Endothelial cell of umbilical vein (primary cell): Measurements from ENCODE around the gene FAM227B. TPM values are rescaled to one million over a fixed set of nuclear protein-coding genes. Genes with fewer than 3 reads are reported as not detected.

ENCODE experiments used
- BruUV-seq: library from RNA; stranded (reverse); fragments of 400-500 nt; replicated peaks from 2 replicates; lab custom pipeline; 2021; lab: Mats Ljungman, UMichigan
- CTCF ChIA-PET: fragments of 300-600, 350-600 bp; sonication (Branson Sonifier 250); formaldehyde crosslinking; loops from one replicate; lab custom pipeline; 2021; ENCODE audit warnings: antibody characterized with exemption, inconsistent platforms; lab: Charles Lee
- POLR2A ChIA-PET: fragments of 300-600, 350-600 bp; sonication (Branson Sonifier 250); formaldehyde crosslinking; loops from one replicate; lab custom pipeline; 2021; ENCODE audit warnings: antibody characterized with exemption, inconsistent platforms; lab: Charles Lee
- DNase-seq: peaks from one replicate; pipeline ENCODE4 v3.0.0-alpha.2; 2011; ENCODE audit warnings: low read depth, low spot score
- FAIRE-seq: peaks from 2 replicates; lab custom pipeline; 2011; peaks lifted over from hg19 to GRCh38; lab: Jason Lieb, UNC
- H2AFZ ChIP-seq: 2 replicates; pipeline ENCODE4 v1.6.0; 2012; ENCODE audit warnings: low read depth, low read length, control low read depth, inconsistent platforms
- H3K27ac ChIP-seq: 2 replicates; pipeline ENCODE4 v1.5.1; 2011; ENCODE audit warnings: low read depth, mild to moderate bottlenecking, control low read depth, low read length, moderate library complexity; ENCODE audit not compliant: insufficient read depth
- H3K27me3 ChIP-seq, 2 experiments: 2 replicates each; pipeline versions ENCODE4 v1.6.0 to v1.6.1; 2011; ENCODE audit warnings: low read length in 2 of 2, mixed read lengths in 1 of 2; ENCODE audit not compliant: control insufficient read depth in 2 of 2, insufficient read depth in 2 of 2
- H3K36me3 ChIP-seq, 2 experiments: 2 replicates in 1 of 2; 3 replicates in 1 of 2; pipeline ENCODE4 v1.5.1; 2011; ENCODE audit warnings: low read length in 2 of 2, mild to moderate bottlenecking in 1 of 2, moderate library complexity in 1 of 2; ENCODE audit not compliant: control insufficient read depth in 2 of 2, insufficient read depth in 2 of 2; ENCODE audit errors: extremely low read depth in 1 of 2
- H3K4me1 ChIP-seq: 3 replicates; pipeline ENCODE4 v1.5.1; 2011; ENCODE audit warnings: mild to moderate bottlenecking, low read length; ENCODE audit not compliant: control insufficient read depth, insufficient read depth; ENCODE audit errors: extremely low read depth
- H3K4me2 ChIP-seq: 2 replicates; pipeline ENCODE4 v1.6.1; 2011; ENCODE audit warnings: low read length, control low read depth, mixed read lengths; ENCODE audit not compliant: insufficient read depth
- H3K4me3 ChIP-seq, 3 experiments: fragments of 200-600 bp in 1 of 3; sonication (generic), shearing (Covaris generic) in 1 of 3; replicated peaks in 1 of 3; 2 replicates each; pipeline ENCODE4 v1.5.1; 2011 to 2016; ENCODE audit warnings: control low read depth in 3 of 3, low read length in 3 of 3, mild to moderate bottlenecking in 2 of 3, inconsistent platforms in 1 of 3, low read depth in 1 of 3, moderate library complexity in 1 of 3; ENCODE audit not compliant: insufficient read depth in 1 of 3
- H3K79me2 ChIP-seq: 2 replicates; pipeline ENCODE4 v1.6.0; 2012; ENCODE audit warnings: low read length, inconsistent platforms; ENCODE audit not compliant: control insufficient read depth, insufficient read depth
- H3K9ac ChIP-seq: replicated peaks from 2 replicates; pipeline ENCODE3; 2011; ENCODE audit warnings: low read length, control low read depth; ENCODE audit not compliant: insufficient read depth; ENCODE audit errors: extremely low read depth
- H3K9me1 ChIP-seq: replicated peaks from 3 replicates; pipeline ENCODE4 v1.6.0; 2011; ENCODE audit warnings: mild to moderate bottlenecking, low read length; ENCODE audit not compliant: control insufficient read depth, insufficient read depth; ENCODE audit errors: extremely low read depth
- H3K9me3 ChIP-seq: replicated peaks from 2 replicates; pipeline ENCODE4 v1.5.1; 2012; ENCODE audit warnings: low read length, inconsistent platforms; ENCODE audit not compliant: control insufficient read depth, insufficient read depth
- H4K20me1 ChIP-seq: replicated peaks from 2 replicates; pipeline ENCODE3; 2011; ENCODE audit warnings: mild to moderate bottlenecking, low read length; ENCODE audit not compliant: control insufficient read depth, insufficient read depth; ENCODE audit errors: extremely low read depth
- EZH2 ChIP-seq: IDR thresholded peaks from 2 replicates; pipeline ENCODE4 v1.6.1; 2012; ENCODE audit warnings: borderline replicate concordance, low read depth, mild to moderate bottlenecking, moderate library complexity, low read length, inconsistent platforms; ENCODE audit not compliant: severe bottlenecking
- FOS ChIP-seq: IDR thresholded peaks from 2 replicates; pipeline ENCODE4 v1.6.1; 2011; ENCODE audit warnings: mild to moderate bottlenecking, low read length, moderate library complexity, borderline replicate concordance; ENCODE audit not compliant: insufficient read depth
- JUN ChIP-seq: IDR thresholded peaks from 2 replicates; pipeline ENCODE4 v1.6.1; 2011; ENCODE audit warnings: borderline replicate concordance, low read depth; ENCODE audit not compliant: insufficient read length, insufficient read depth
- MYC ChIP-seq: IDR thresholded peaks from one replicate; pipeline ENCODE4 v1.6.1; 2011; ENCODE audit warnings: mild to moderate bottlenecking, low read depth, low read length
- POLR2A ChIP-seq: IDR thresholded peaks from 2 replicates; pipeline ENCODE4 v1.6.1; 2012; ENCODE audit warnings: low read depth, mild to moderate bottlenecking, control low read depth, low read length
- POLR2AphosphoS5 ChIP-seq: IDR thresholded peaks from 2 replicates; pipeline ENCODE4 v1.6.1; 2012; ENCODE audit warnings: low read depth, mild to moderate bottlenecking, control low read depth, low read length, moderate library complexity; ENCODE audit not compliant: insufficient read depth
- dilution Hi-C: fragments of 300-500 bp; cut with MboI; formaldehyde crosslinking; loops from one replicate; pipeline ENCODE4 v1.15.0; 2019; ENCODE audit warnings: low sequenced_read_pairs; ENCODE audit not compliant: extremely low pct_ligation_motif_present
- intact Hi-C: fragments of 100-400 bp; cut with micrococcal nuclease; formaldehyde crosslinking; loops from one replicate; pipeline ENCODE4 v1.10.0; 2022
- polyA plus RNA-seq, 4 experiments: library from polyadenylated mRNA; depleted of rRNA in 3 of 4; stranded (reverse) in 3 of 4; unstranded in 1 of 4; fragments of >200 nt; gene quantifications; 2 replicates each; pipeline versions ENCODE4 v1.2.1 to v1.2.3, GENCODE V29; 2011 to 2012; ENCODE audit warnings: missing spikeins in 1 of 4
- total RNA-seq: library from RNA; stranded (reverse); gene quantifications from 2 replicates; pipeline ENCODE4 v1.2.3, GENCODE V29; 2021
- TF ChIP-seq, protein P1 (sequence below), 2 donors: IDR thresholded peaks; 1 replicate in 1 of 2; 2 replicates in 1 of 2; pipeline ENCODE4 v1.5.1; 2011; ENCODE audit warnings: low read length in 2 of 2, mild to moderate bottlenecking in 2 of 2, moderate library complexity in 2 of 2, control low read depth in 1 of 2, inconsistent platforms in 1 of 2, low read depth in 1 of 2; ENCODE audit not compliant: insufficient read depth in 1 of 2; ENCODE audit errors: extremely low read depth in 1 of 2
- TF ChIP-seq, protein P2 (sequence below): IDR thresholded peaks from 2 replicates; pipeline ENCODE4 v1.6.1; 2011; ENCODE audit not compliant: insufficient read depth, insufficient read length

The FAM227B gene
- total and polyA plus RNA-seq, 2 donors (not counting 3 experiments of a cell fraction or from before 2014, with no cell fraction given), result 1.5 to 1.8 TPM

GRCh38 chr15:49460411-49460941, 160.1 kb downstream of the FAM227B start:
- ChIA-PET POLR2A (no interaction called here), CTCF (interaction anchor here (2.6 kb wide), 1 partner anchor 11 kb away, joined by 10 read pairs; no protein-coding TSS in a partner anchor)
- no peaks in the 10 kb centered on the region for H3K9me1 ChIP-seq
- H3K4me1 ChIP-seq, result no peaks in the 10 kb centered on the region
- H3K4me2 ChIP-seq, result no peak overlapping the region
- DNase-seq (no peak), FAIRE-seq (no peak)
- H3K4me3 ChIP-seq, result no peak overlapping the region
- dilution Hi-C loops, result no loop called here
- H3K79me2 ChIP-seq, result no peaks in the 10 kb centered on the region
- H3K27me3 ChIP-seq, result peaks cover 0 to 12% of the 10 kb centered on the region in 2 experiments
- BruUV-seq, result no TSS peak
- H3K9me3 ChIP-seq, result no peaks in the 10 kb centered on the region
- no peak overlapping the region for H3K9ac ChIP-seq
- no peaks in the 10 kb centered on the region for H3K36me3 ChIP-seq
- TF ChIP-seq POLR2A, result no peak
- TF ChIP-seq POLR2AphosphoS5, result no peak
- TF ChIP-seq, protein P1, sequence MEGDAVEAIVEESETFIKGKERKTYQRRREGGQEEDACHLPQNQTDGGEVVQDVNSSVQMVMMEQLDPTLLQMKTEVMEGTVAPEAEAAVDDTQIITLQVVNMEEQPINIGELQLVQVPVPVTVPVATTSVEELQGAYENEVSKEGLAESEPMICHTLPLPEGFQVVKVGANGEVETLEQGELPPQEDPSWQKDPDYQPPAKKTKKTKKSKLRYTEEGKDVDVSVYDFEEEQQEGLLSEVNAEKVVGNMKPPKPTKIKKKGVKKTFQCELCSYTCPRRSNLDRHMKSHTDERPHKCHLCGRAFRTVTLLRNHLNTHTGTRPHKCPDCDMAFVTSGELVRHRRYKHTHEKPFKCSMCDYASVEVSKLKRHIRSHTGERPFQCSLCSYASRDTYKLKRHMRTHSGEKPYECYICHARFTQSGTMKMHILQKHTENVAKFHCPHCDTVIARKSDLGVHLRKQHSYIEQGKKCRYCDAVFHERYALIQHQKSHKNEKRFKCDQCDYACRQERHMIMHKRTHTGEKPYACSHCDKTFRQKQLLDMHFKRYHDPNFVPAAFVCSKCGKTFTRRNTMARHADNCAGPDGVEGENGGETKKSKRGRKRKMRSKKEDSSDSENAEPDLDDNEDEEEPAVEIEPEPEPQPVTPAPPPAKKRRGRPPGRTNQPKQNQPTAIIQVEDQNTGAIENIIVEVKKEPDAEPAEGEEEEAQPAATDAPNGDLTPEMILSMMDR (IDR thresholded peaks at IDR 0.05; ENCODE audit: extremely low read depth in 1 of 2, insufficient read depth in 1 of 2, low read depth in 1 of 2, low read length in 2 of 2), result no peak
- TF ChIP-seq, protein P2, sequence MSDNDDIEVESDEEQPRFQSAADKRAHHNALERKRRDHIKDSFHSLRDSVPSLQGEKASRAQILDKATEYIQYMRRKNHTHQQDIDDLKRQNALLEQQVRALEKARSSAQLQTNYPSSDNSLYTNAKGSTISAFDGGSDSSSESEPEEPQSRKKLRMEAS, result no peak
- no peak for TF ChIP-seq FOS
- no peak for TF ChIP-seq MYC
- TF ChIP-seq JUN, result no peak
- TF ChIP-seq EZH2, result no peak
- H2AFZ ChIP-seq, result no peak overlapping the region
- intact Hi-C loops, result no loop called here
- H3K27ac ChIP-seq, result no peak overlapping the region
- H4K20me1 ChIP-seq, result no peaks in the 10 kb centered on the region
